Body of pancreas (tissue), 4 donors: ENCODE results near the gene AGAP1. TPM values are rescaled to one million over a fixed set of nuclear protein-coding genes. Genes with fewer than 3 reads are reported as not detected.

Experiments
- ATAC-seq: fragments of 150-250 bp; one replicate; pipeline ENCODE4 v1.9.1; 2016
- DNase-seq, 4 donors: peaks; one replicate each; pipeline ENCODE4 v3.0.0-alpha.2; 2019
- H3K27ac ChIP-seq, 4 donors: fragments of 200-600 bp; sonication (generic); 1 replicate in 3 of 4; 2 replicates in 1 of 4; pipeline versions ENCODE4 v1.5.1 to v1.6.1; 2016 to 2019; ENCODE audit warnings: mild to moderate bottlenecking in 1 of 4, mixed read lengths in 1 of 4, moderate library complexity in 1 of 4
- H3K27me3 ChIP-seq, 2 donors: fragments of 200-600 bp; sonication (generic); one replicate each; pipeline ENCODE4 v1.6.0; 2016; ENCODE audit warnings: mild to moderate bottlenecking in 1 of 2
- H3K36me3 ChIP-seq, 2 donors: fragments of 200-600 bp; sonication (generic); replicated peaks in 1 of 2; 2 replicates each; pipeline ENCODE4 v1.5.1; 2016; ENCODE audit warnings: low read depth in 2 of 2; ENCODE audit not compliant: insufficient read depth in 1 of 2
- H3K4me1 ChIP-seq: fragments of 200-600 bp; sonication (generic); one replicate; pipeline ENCODE4 v1.6.0; 2016
- H3K4me3 ChIP-seq, 2 donors: fragments of 200-600 bp; sonication (generic); 1 replicate in 1 of 2; 2 replicates in 1 of 2; pipeline ENCODE4 v1.5.1; 2016 to 2019
- H3K9me3 ChIP-seq, 3 donors: fragments of 200-600 bp; sonication (generic); 1 replicate in 2 of 3; 2 replicates in 1 of 3; pipeline ENCODE4 v1.5.1; 2016
- POLR2A ChIP-seq, 3 donors: fragments of 450-650 bp; IDR thresholded peaks; one replicate each; pipeline ENCODE4 v1.6.1; 2016; ENCODE audit warnings: antibody characterized with exemption in 3 of 3, mild to moderate bottlenecking in 2 of 3
- WGBS, 2 donors: methylation state at CpG; one replicate each; pipeline ENCODE4 v1.1.5; 2017; 5-methylcytosine and 5-hydroxymethylcytosine counted together
- intact Hi-C: fragments of 100-400 bp; cut with DNase I; formaldehyde crosslinking; loops from one replicate; pipeline ENCODE4 v1.15.1; 2023
- total RNA-seq, 2 donors: library from RNA; depleted of rRNA; stranded (reverse); fragments of >200 nt; gene quantifications; one replicate each; pipeline ENCODE4 v1.1.0, GENCODE V29; 2016
- TF ChIP-seq, protein P1 (sequence below), 7 experiments: fragments of 450-650 bp in 4 of 7; fragments of 200-600 bp in 3 of 7; sonication (generic) in 3 of 7; IDR thresholded peaks; one replicate each; pipeline ENCODE4 v1.5.1; 2016 to 2019; ENCODE audit warnings: antibody characterized with exemption in 7 of 7

The AGAP1 gene
- total RNA-seq, 2 donors from 2014 or later: 21.3 to 32.6 TPM

DNA sequence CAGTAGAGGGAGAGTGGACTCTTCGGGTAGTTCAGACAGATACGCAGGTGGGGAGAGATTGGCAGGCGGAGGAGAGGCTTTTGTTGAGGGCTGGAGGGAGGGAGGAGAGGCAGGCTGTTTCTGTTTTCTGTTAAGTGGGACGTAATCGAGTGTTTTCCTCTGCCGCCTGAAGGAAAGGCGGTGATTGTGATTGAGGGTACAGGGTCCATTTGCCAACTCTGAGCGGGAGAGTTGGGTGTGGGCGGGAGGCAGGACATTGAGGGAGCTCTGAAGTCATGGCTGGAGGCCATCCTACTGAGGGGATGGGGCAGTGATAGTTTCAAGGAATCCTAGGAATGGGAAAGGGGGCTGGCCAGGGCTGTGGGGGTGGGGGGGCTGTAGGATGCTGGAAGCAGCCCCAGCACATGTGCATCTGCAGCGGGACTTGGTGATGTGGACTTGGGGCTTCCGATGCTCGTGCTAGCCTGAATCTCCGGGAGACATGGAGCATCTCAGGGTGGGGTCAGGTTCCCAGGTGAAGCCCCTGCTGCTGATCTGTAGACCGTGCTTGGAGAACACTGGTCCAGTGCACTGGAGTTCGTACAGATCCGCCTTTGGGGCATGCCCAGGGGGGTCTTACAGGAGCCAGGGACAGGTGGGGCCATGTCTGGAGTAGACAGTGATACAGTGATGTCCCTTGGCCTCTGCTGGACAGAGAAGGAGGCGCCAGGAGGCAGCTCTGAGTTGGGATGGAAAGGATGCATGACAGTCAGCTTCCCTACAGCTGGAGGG lies 167.5 kb downstream of the AGAP1 start:
- TF ChIP-seq POLR2A (IDR thresholded peaks at IDR 0.05): no peak
- TF ChIP-seq, protein P1, sequence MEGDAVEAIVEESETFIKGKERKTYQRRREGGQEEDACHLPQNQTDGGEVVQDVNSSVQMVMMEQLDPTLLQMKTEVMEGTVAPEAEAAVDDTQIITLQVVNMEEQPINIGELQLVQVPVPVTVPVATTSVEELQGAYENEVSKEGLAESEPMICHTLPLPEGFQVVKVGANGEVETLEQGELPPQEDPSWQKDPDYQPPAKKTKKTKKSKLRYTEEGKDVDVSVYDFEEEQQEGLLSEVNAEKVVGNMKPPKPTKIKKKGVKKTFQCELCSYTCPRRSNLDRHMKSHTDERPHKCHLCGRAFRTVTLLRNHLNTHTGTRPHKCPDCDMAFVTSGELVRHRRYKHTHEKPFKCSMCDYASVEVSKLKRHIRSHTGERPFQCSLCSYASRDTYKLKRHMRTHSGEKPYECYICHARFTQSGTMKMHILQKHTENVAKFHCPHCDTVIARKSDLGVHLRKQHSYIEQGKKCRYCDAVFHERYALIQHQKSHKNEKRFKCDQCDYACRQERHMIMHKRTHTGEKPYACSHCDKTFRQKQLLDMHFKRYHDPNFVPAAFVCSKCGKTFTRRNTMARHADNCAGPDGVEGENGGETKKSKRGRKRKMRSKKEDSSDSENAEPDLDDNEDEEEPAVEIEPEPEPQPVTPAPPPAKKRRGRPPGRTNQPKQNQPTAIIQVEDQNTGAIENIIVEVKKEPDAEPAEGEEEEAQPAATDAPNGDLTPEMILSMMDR (IDR thresholded peaks at IDR 0.05): no peak
- Histone ChIP-seq H3K9me3 (no peaks in the 10 kb centered on the region), H3K27ac (no peak overlapping the region), H3K36me3 (no peaks in the 10 kb centered on the region), H3K27me3 (no peaks in the 10 kb centered on the region), H3K4me3 (no peak overlapping the region), H3K4me1 (peaks cover 29% of the 10 kb centered on the region)
- 87 to 90% methylated on average over 10 to 17 of the region's 17 CpGs for WGBS, 2 donors
- no peak for DNase-seq
- intact Hi-C loops: no loop called here
- ATAC-seq: no peak

DNA sequence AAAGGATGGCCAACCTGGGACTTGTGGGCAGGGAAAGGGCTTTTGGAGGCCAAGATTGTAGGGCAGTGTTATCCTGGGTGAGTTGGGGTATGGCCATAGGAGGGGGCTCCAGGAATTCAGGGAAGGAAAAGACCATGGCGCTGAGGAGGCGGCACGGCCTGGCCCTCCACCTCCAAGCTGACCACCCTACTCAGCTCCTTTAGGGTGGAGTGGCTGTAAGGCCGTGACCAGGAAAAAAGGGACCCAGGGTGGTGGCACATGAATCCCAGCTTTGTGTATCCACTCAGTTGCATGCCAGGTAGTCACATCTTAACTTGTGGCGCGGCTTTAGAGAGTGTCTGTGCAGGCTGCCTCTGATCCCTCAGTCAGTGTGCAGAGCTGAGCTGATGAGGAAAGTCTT lies 168.1 kb downstream of the AGAP1 start:
- H3K4me1 ChIP-seq: peaks cover 30% of the 10 kb centered on the region
- no peak overlapping the region for H3K4me3 ChIP-seq
- H3K27me3 ChIP-seq: no peaks in the 10 kb centered on the region
- H3K36me3 ChIP-seq: no peaks in the 10 kb centered on the region
- no peak overlapping the region for H3K27ac ChIP-seq
- ATAC-seq (no peak), DNase-seq (no peak)
- TF ChIP-seq POLR2A (IDR thresholded peaks at IDR 0.05): no peak
- H3K9me3 ChIP-seq: no peaks in the 10 kb centered on the region
- intact Hi-C loops: no loop called here
- 98 to 100% methylated on average over 6 of the region's 6 CpGs for WGBS, 2 donors

DNA sequence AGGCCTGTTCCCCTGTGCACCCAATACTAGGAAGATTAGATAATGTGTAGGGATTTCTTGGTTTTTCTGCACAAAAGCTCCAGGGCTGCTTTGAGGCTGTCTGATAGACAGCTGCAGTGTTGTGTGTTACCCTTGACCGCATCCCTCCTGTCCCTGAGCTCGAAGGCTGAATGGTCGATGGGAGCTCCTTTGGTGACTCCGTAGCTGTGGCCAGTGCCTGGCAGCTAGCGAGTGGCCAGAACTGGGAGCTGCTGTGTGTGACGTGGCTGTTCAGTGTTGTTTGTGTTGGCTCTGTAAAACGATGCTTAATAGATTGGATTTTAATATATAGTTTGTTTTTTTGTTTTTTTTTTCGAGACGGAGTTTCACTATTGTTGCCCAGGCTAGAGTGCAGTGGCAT lies 170.0 kb downstream of the AGAP1 start:
- H3K4me3 ChIP-seq: no peak overlapping the region
- H3K36me3 ChIP-seq: no peaks in the 10 kb centered on the region
- H3K9me3 ChIP-seq: no peaks in the 10 kb centered on the region
- intact Hi-C loops: no loop called here
- 77 to 79% methylated on average over 9 of the region's 9 CpGs for WGBS, 2 donors
- TF ChIP-seq POLR2A (IDR thresholded peaks at IDR 0.05): no peak
- TF ChIP-seq, protein P1 (IDR thresholded peaks at IDR 0.05): no peak
- H3K27me3 ChIP-seq: no peaks in the 10 kb centered on the region
- ATAC-seq (no peak), DNase-seq (no peak)
- H3K4me1 ChIP-seq: peaks cover 29% of the 10 kb centered on the region
- H3K27ac ChIP-seq: no peak overlapping the region

DNA sequence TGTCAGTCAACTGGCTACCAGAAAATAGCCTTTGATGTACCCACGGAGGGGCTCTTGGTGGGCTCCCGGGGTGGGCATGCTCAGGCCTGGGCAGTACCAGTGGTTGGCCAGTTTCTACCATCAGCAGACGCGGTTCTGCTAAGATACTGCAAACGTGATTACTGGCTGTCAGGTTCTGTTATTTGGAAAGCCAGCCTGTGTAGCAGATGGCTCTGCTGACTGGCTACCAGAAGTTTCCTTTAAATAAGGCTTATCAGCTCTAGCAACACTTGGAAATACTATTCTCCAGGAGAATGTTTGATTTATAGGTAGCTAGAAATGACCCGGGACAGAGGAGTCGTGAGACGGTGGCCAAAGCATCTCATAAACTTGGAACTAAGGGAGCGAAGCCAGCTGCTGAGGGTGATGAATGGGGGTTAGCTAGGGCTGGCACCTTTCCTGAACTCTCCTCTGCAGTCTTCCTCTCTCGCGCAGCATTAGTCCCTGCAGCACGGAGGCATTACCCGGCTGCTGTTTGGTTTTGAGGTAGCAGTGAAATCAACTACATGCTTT lies 171.9 kb downstream of the AGAP1 start:
- Histone ChIP-seq H3K36me3 (no peaks in the 10 kb centered on the region), H3K27ac (no peak overlapping the region), H3K4me1 (peaks cover 28% of the 10 kb centered on the region), H3K27me3 (no peaks in the 10 kb centered on the region), H3K4me3 (no peak overlapping the region), H3K9me3 (no peaks in the 10 kb centered on the region)
- ATAC-seq (no peak), DNase-seq (peak in 2 of 4 donors; percentile 34 to 46)
- 3 to 7% methylated on average over 13 of the region's 13 CpGs for WGBS, 2 donors
- no peak for TF ChIP-seq POLR2A (IDR thresholded peaks at IDR 0.05)
- TF ChIP-seq, protein P1 (IDR thresholded peaks at IDR 0.05): no peak
- intact Hi-C loops: no loop called here

DNA sequence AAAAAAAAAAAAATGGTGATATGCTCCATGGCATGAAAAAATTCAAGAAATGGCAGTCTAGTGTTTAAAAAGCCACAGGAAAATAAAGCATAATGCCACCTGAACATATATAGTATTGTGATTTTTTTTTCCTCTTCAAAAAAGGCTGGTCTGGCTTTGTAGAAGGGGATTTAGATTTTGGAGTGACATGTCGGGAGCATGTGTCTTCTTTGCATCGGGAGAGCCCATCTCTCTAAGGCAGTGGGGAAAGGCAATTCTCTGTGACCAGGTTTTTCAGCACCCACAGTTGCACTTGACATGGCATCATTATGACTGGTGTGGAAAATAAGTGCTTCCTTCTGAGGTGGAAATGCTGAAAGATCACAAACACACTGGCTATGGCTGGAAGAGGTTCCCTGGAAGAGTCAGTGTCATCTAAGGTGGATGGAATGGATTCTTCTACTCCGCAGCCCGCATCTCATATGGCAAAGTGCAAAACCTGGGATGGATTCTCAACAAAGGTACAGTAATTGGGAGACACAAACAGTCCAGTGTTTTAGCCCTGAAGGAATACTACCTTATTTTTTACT lies 172.5 kb downstream of the AGAP1 start:
- H3K27ac ChIP-seq: no peak overlapping the region
- TF ChIP-seq, protein P1 (IDR thresholded peaks at IDR 0.05): no peak
- no peak for TF ChIP-seq POLR2A (IDR thresholded peaks at IDR 0.05)
- H3K27me3 ChIP-seq: no peaks in the 10 kb centered on the region
- H3K36me3 ChIP-seq: no peaks in the 10 kb centered on the region
- H3K4me3 ChIP-seq: no peak overlapping the region
- intact Hi-C loops: no loop called here
- WGBS, 2 donors: 0% methylated on average over 4 of the region's 4 CpGs
- ATAC-seq (peak; percentile 46), DNase-seq (peak in 1 of 4 donors; percentile 56)
- peaks cover 34% of the 10 kb centered on the region for H3K4me1 ChIP-seq
- H3K9me3 ChIP-seq: no peaks in the 10 kb centered on the region
